NOMO-1 treated with DMSO at 0.1 percent for 48 hours (cell line): Measurements from ENCODE around the gene CDC42EP2.
A peak's percentile ranks its signal among the peaks of the same experiment; 100 is the strongest.

ENCODE experiments used
- DNase-seq: peaks from one replicate; lab custom pipeline; 2025; ENCODE audit not compliant: unreplicated experiment; lab: John Stamatoyannopoulos, UW

The CDC42EP2 gene

DNA sequence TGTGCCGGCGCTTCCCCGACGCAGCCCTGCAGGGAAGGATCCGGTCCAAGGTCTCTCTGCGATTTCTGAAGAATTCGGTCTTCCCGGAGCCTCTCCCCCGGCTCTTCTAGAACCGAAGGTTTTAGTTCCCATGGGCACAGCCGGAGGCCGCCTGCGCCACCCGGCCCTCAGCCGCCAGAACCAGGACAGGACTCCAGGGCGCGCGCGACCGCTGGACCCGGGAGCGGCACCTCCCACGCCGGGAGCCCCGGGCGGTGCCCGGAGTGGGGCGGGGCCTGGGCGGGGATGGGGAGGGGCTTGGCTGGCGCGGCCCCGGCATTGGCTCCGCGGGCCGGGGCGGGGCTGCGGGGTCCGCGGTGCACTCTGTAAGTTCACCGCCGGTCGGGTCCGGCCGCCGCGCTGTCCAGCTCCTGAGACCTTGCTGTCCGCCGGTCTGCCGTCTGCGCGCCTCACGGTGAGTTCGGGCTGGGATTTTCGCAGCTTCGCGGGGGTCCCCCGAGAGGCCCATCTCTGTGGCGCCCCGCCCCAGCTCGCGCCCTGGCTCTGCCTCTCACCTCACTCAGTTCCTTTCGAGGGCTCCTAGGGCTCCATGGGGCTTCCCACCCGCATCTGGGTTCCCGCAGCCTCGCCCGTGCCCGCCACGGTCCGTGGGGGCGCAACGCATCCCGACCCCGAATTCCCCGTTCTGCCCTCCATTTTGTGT lies at the start of gene CDC42EP2:
TSS of gene CDC42EP2 (plus strand) at position 366 of the 703 bp plus-strand sequence. CDS start 6,033 bp downstream, outside the sequence.
- peak; percentile 50 for DNase-seq

DNA sequence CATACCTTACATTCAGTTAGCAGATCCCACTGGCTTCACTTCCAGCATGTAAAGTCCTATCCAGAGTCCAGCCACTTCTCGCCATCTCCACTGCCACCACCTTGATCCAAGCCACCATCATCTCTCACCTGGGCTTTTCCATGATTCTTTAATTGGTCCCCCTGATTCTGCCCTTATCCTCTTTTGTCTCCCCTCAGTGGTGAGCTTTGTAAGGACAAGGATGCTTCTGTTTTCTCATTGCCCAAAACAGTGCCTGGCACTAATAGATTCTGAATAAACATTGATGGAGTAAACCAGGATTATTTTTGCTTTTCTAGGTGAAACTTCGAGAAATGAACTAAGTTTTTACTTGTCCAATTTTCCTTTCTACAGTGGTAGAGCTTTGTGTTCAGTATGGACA lies 48.5 kb upstream of the CDC42EP2 start:
- DNase-seq = no peak

- DNase-seq = peak; percentile 46
Observed at GRCh38 chr11:65274735-65275682, 39.7 kb upstream of the CDC42EP2 start.

GRCh38 chr11:65275906-65276305 lies 38.8 kb upstream of the CDC42EP2 start:
- no peak for DNase-seq

DNA sequence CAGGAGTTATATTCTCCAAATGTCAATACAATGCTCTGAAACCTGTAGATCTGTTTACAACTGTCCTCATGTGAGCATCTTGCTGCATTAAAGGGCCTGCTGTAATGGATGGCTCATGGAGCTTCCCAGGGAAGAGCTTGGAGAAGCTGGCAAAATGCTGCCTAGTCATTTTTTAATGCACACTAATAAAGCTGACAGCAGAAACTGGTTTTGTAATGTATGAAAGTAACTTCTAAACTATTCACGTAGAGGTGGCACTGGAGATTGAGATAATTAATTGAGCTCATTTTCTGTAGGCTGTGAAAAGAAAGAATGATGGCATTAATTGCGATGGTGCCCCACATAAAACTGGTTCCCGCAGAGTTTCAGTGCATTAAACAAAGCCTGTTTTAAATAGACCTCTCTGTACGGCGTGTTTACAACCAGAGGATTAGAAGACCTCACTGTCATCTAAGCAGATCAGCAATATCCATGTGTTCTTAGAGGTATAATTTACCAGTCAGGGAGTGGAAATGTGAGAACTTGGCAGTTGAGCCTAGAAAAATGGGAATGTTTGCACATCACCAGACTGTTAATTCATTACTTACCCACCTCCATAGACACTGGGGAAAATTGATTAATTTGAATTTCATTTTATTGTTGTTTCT lies 36.9 kb upstream of the CDC42EP2 start:
- DNase-seq = no peak

DNA sequence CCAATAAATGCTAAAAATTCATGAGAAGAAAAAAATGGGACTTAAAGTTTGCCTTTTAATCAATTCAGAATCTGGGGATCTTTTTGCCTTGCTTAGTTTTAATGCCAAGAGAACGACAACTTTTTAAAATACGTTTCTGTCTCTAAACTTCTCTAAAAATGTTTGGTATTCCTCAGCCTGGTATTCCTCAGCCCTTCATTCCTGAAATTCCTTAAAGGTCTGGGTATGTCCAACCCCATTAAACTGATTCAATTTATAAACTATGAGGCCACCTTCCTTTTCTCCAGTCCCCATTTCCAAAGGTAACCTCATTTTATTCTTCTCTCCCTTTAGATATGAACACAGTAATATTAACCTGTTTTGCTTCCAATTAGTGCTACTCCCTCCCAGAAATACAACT lies 36.3 kb upstream of the CDC42EP2 start:
- no peak for DNase-seq

DNA sequence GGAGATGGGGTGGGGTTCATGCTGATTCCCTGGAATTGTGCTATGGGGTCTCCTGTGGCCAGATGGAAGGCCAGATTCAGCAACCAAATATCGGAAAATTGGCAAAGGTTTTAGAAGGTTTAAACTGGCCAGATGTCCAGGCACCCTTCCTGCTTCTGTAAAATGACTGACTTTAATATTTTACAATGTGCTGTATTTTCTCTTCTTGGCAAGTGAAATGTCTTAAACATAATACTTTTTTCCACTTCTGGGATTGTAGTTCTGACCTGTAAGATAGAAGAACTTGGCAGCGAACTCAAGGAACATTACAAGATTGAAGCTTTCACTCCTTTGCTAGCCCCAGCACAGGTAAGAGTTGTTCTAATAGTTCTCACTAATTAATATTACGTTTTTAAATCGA lies 35.4 kb upstream of the CDC42EP2 start:
- no peak for DNase-seq

DNA sequence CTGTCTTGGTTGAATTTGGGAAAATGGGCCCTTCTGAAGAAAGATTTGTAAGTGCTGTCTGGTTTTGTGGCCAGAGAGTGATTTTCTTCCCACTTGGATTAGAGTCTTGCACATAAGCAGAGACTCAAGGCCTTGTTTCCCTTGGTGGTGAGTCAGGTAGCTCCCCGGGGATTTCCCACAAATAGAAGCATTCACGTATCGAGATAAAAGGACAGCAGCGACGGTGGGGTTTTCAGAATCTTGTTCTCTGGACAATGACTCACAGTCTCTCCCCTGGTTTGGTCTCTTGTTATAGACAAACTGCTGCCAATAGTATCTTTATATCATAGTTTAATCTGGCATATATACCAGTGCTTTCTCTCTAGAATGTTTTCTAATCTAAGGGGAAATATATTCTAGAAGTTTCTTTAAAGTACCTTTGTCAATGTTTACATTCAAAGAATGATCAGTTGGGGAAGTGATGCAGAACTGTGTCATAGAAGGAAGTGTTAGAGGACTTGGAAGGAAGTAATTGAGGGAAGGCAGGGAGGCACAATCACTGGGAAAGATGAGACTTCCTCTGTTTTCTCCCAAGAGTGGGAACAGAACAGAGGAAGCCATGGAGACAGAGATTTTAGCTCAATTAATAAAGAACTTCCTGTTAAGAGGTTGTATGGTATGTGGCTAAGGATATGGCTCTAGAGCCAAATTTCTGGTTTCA lies 34.8 kb upstream of the CDC42EP2 start:
- DNase-seq = no peak

- no peak for DNase-seq
Observed at GRCh38 chr11:65280646-65281045, 34.0 kb upstream of the CDC42EP2 start.

- DNase-seq = no peak
Observed at GRCh38 chr11:65286686-65287085, 28.0 kb upstream of the CDC42EP2 start.

DNA sequence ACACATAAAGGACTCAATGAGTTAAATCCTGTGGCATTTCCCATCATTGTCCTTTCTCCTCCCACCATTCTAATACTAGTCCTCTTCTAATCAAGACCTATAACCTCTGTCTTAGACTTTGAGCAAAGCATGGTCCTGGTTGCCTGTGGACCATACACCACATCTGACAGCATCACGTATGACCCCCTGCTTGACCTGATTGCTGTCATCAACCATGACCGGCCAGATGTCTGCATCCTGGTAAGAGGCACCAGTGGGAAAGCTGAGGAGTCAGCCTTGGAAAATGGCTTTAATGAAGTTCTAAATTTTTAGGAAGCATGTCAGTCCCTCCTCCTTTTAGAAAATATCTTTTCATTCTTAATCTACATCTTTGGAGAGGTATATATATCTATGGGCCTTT lies 27.1 kb upstream of the CDC42EP2 start:
- DNase-seq = no peak

- no peak for DNase-seq
Observed at GRCh38 chr11:65288706-65289536, 25.7 kb upstream of the CDC42EP2 start.

DNA sequence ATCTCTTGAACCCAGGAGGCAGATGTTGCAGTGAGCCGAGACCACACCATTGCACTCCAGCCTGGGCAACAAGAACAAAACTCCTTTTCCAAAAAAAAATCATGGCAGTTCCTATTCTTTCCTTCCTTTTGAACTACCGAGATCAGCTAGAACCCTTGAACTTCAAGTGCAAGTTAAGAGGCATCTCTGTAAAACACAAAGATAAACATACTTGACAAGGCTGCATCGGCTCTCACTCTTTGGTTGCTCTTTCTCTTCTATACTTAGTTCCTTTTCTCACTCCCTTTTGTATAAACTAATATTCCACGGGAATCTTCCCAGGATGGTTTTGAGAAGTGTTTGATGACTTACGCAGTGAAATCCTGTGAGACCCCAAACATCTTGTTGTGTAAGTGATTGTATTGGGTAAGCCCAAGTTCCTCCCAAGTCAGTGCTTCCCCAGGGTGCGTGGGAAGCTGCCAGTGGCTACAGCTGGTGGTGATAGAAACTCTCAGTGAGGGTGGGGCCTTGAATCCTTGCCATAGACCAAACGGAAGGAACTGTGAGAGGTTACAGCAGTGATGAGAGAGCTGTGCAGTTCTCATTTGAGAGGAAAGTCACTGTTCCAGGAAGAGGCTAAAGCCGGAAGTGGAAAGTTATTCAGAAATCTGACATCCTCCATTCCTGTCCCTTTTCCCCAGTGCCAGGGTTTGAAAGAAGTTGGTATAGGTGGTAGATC lies 24.1 kb upstream of the CDC42EP2 start:
- peak; percentile 95 for DNase-seq

DNA sequence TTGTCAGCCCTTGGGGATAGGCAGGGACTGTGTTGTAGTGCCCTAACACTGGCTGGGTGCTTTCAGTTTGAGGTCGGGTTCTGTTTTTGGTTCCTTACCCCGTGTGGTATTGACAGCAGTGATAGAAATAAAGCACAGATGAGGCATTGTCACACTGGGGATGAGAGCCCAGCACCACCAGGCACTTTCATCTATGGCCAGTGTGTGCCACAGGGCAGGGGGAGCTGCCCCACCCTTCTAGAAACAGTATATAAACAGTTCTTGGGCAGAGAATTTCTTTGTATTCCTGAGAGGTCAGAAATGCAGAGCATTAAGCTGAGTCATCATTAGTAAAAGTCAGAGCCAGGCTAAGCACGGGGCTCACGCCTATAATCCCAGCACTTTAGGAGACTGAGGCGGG lies 23.1 kb upstream of the CDC42EP2 start:
- no peak for DNase-seq

DNA sequence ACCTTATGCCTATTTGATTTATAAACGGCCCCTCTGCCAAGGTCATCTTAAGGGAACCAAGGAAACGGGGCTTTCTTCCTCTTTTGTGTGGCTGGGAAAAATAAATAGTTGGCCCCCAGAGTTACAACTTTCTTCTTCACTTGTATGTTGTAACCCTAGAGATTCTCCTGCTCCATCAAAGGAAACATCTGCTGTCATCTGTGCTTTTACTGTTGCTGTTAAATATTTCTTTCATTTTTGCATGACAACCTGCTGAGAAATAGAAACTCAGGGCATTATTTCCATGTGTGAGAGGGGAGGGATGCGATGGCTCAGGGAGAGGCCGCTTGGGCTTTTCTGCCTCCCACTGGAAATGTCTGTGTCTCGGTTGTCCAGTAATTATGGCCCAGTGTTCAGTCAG lies 21.8 kb upstream of the CDC42EP2 start:
- DNase-seq = peak; percentile 52

- DNase-seq = no peak
Observed at GRCh38 chr11:65293909-65294381, 20.7 kb upstream of the CDC42EP2 start.

DNA sequence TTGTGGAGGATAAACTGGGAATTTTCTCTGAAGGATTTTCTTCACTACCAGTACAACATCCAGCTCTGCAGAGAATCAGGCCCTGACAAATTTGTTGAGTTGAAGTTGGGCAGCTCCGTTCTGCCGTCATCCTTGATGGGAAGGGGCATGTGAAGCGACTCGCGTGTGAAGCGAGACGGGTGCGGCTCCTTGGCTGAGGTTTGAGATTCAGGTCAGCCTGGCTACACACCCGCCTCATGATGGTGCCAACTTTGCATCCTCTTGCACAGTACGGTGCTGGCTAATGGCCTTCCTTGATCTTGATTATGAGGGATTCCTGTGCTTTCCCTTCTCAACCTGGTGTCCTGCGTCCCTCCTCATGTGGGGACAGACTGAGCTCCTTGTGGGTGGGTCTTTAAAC lies 19.7 kb upstream of the CDC42EP2 start:
- DNase-seq = no peak

DNA sequence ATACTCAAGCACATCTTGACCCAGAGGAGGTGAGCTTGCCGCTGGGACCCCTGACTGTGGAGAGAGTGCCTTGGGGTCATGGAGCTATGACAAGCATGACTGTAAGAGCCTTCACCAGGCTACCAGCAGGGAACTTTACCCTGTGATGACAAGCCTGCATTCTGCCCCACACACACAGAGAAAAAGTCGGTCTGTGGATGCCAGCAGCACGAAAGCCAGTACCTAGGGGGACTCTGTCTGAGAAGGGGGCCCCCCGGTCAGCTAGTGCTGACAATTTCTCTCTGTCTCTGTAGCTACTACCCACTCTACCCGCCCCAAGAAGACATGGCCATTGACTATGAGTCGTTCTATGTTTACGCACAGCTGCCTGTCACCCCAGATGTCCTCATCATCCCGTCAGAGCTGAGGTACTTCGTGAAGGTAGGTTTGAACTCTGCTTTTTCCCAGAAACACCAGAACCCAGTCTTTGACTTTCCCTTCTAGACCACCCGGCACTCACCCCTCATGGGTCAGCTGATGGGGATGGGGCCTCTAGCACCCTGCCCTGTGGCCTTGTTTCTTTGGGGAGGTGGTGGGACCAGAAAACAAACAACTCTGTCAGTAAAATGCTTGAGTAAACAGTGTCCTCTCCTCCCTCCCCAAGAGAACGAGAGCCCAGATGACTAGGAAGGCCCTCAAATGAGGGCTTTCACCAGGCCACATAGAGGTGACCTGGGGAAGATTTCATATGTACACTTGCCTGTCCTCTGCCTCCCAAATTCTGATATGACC lies 18.9 kb upstream of the CDC42EP2 start:
- DNase-seq = no peak
